HG03520 (cell line): ENCODE results near the gene ERICH4.
A peak's percentile ranks its signal among the peaks of the same experiment; 100 is the strongest.
"Not testable (repeated sequence)": the region's sequence is repeated elsewhere in the genome, so short reads cannot be mapped to it uniquely, and the experiment has no call there.

Experiments used
- ATAC-seq: cut with Tn5 transposase; IDR thresholded peaks from one replicate; pipeline ENCODE4 v1.9.1; 2021; ENCODE audit warnings: mild to moderate bottlenecking, moderate library complexity; ENCODE audit not compliant: unreplicated experiment

ERICH4 gene

GRCh38 chr19:41433171-41433570 is 9.8 kb upstream of the ERICH4 start:
- ATAC-seq = no peak

- ATAC-seq = no peak
Observed at GRCh38 chr19:41434450-41434849, 8.5 kb upstream of the ERICH4 start.

GRCh38 chr19:41435376-41435775 is 7.6 kb upstream of the ERICH4 start:
- not testable (repeated sequence) for ATAC-seq

- ATAC-seq = no peak
Observed at GRCh38 chr19:41435936-41436673, 6.9 kb upstream of the ERICH4 start.

GRCh38 chr19:41436674-41436951 is 6.3 kb upstream of the ERICH4 start:
- no peak for ATAC-seq

GRCh38 chr19:41437944-41438574 is 4.9 kb upstream of the ERICH4 start:
- no peak for ATAC-seq

GRCh38 chr19:41439441-41440222 is 3.3 kb upstream of the ERICH4 start, which contains the start of gene DMAC2:
Gene DMAC2, minus strand, starts transcription at chr19:41439912. Its CDS starts 13 bp downstream, at chr19:41439899.
- ATAC-seq = peak; percentile 79

- ATAC-seq = no peak
Observed at GRCh38 chr19:41441321-41441945, 1.5 kb upstream of the ERICH4 start.

GRCh38 chr19:41443813-41444455 is 978 bp downstream of the ERICH4 start:
- ATAC-seq = no peak

GRCh38 chr19:41445575-41445974 is 2.6 kb downstream of the ERICH4 start:
- ATAC-seq = no peak

- no peak for ATAC-seq
Observed at GRCh38 chr19:41447732-41448332, 4.9 kb downstream of the ERICH4 start.

- no peak for ATAC-seq
Observed at GRCh38 chr19:41449079-41449864, 6.3 kb downstream of the ERICH4 start.

- no peak for ATAC-seq
Observed at GRCh38 chr19:41449865-41450178, 6.9 kb downstream of the ERICH4 start.

- no peak for ATAC-seq
Observed at GRCh38 chr19:41452584-41453275, 9.8 kb downstream of the ERICH4 start.

GRCh38 chr19:41455936-41456335 is 13.0 kb downstream of the ERICH4 start:
- ATAC-seq = no peak

GRCh38 chr19:41456342-41456918 is 13.5 kb downstream of the ERICH4 start:
- no peak for ATAC-seq

GRCh38 chr19:41457241-41457640 is 14.3 kb downstream of the ERICH4 start:
- ATAC-seq = peak; percentile 58

GRCh38 chr19:41462497-41462896 is 19.5 kb downstream of the ERICH4 start:
- ATAC-seq = no peak
